GM21515 (cell line): ENCODE results near the gene AMPH.
A peak's percentile ranks its signal among the peaks of the same experiment; 100 is the strongest.
"Not testable (repeated sequence)": the region's sequence is repeated elsewhere in the genome, so short reads cannot be mapped to it uniquely, and the experiment has no call there.

Experiments
- ATAC-seq: cut with Tn5 transposase; IDR thresholded peaks from one replicate; pipeline ENCODE4 v1.9.1; 2021; ENCODE audit not compliant: unreplicated experiment

The AMPH gene

GRCh38 chr7:38398725-38399321 lies 232.3 kb downstream of the AMPH start:
- no peak for ATAC-seq

GRCh38 chr7:38396852-38397251 lies 234.3 kb downstream of the AMPH start:
- no peak for ATAC-seq

DNA sequence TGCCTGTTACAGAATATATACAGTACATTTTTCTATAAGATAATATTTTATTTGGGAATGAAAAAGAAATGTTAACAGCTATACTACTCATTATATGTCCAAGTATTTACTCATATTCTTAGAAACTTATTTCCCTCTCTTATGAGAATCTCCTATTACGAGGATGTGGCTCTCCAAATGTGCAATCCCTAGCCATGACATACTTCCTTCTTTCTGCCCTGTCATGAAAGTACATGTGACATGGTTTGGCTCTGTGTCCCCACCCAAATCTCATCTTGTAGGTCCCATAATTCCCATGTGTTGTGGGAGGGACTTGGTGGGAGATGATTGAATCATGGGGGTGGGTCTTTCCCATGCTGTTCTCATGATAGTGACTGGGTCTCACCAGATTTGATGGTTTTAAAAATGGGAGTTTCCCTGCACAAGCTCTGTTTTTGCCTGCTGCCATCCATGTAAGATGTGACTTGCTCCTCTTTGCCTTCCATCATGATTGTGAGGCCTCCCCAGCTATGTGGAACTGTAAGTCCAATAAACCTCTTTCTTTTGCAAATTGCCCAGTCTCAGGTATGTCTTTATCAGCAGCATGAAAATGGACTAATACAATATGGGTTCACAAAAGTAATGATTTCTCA lies 235.1 kb downstream of the AMPH start:
- ATAC-seq, result not testable (repeated sequence)

DNA sequence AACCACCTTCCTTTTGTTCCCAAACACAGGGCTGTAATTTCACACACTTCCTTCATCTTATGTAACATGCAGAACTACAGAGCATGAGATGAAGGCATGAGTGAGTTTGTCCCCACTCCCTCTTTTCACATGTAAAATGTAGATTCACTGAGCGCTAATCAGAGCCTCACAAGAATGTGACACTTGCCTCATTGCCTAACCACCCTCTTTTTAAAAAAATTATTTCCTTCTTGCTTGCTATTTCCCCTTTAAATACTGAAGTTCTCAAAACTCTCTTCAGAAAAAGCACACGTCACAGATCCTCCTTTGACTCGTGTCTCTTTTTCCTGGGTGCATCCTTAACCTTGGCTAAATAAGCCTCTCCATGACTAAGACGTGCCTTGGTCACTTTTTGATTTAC lies 236.5 kb downstream of the AMPH start:
- no peak for ATAC-seq

- ATAC-seq, result no peak
Observed at GRCh38 chr7:38393874-38394273, 237.3 kb downstream of the AMPH start.

DNA sequence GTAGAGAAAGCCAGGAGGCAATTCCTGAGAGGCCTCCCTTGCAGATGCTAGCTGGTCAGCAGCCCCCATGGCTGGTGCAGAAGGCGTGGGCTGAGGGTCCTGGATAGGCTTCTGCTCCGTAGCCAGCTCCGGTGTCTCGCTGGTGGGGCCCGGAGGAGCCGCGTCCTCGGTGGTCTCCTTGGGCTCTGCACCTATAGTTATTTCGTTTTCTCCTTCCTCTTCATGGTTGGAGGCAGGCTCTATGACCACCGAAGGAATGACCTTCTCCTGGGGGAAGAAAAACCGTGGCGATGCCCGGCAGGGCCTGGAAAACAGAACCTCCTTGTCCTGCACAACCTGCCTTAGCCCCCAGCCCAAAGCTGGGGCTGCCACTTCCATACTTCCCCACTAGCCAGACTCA lies 239.4 kb downstream of the AMPH start:
- ATAC-seq, result no peak

DNA sequence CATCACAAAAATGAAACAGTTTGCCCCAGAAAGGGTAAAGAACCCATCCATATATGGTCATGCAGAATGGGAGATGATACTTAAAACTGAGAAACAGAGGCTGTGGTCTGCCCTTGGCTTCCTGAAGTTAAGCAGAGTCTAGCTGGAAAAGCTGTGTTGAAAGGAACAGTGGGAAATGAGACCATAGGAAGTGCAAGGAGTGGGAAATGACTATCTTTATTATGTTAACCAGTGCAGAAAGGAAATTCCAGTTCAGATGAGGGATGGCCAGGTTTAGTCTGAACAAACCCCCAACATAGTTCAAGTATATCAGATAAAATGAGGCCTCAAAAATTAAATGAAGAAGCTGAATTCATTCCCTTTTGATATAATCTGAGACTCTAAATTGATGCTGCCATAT lies 245.5 kb downstream of the AMPH start:
- no peak for ATAC-seq

DNA sequence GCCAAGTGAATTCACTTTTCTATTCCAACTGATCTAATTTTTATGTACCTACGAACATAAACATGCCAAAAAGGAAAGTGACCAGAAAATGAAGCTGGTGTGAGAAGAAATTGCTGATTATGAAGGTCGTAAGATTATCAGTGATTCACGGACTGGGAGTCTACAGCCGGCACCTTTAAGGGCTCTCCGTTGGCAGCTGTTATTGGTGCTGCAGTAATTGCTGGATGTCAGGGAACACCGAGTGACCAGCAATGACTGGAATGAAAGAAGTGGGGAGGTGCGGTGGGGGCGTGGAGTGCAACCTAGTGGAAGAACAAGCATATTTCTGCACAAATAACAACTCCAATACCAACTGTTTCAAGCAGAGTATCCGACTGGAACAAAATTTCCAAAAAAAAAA lies 247.9 kb downstream of the AMPH start:
- ATAC-seq, result no peak

DNA sequence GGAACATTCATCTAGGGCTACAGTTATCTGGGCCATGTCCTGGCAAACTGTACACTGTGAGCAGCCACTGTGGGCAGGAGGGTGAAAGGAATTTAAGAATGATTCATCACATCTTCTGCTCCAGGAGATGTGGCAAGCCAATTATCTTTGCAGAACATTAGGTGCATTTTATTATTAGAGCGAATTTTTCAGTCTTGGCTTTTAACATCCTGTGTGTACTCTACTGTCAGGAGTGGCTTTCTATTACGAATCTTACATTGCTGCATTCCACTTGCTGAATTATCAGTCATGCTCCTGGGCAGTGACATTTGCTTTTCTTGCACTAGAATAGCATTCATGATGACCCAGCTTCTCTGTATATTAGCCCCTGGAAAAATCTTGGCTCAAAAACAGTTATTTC lies 248.5 kb downstream of the AMPH start:
- no peak for ATAC-seq

DNA sequence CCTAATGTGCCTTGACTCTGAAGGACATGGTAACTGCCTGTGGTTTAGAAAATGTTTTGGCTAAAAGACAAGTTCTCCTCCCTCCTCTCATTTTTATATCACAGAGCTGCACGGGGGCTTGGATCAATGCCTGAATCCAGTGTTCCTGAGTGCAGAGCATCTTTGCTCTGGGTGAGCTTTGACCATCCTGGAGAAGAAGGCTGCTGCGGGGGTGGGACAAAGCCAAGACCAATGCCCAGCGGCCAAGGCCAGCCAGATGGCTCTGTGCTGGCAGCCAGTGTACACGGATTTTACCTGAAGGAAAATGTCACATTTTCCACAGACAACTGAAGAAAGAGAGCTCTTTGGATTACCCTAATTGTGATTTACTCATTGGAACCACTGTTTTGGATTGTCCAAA lies 255.7 kb downstream of the AMPH start:
- no peak for ATAC-seq

GRCh38 chr7:38374507-38374906 lies 256.7 kb downstream of the AMPH start:
- no peak for ATAC-seq

- no peak for ATAC-seq
Observed at GRCh38 chr7:38373155-38373554, 258.0 kb downstream of the AMPH start.

- ATAC-seq, result no peak
Observed at GRCh38 chr7:38372290-38372689, 258.9 kb downstream of the AMPH start.

GRCh38 chr7:38369816-38370493 lies 261.2 kb downstream of the AMPH start:
- ATAC-seq, result peak; percentile 71

GRCh38 chr7:38368191-38368605 lies 263.0 kb downstream of the AMPH start:
- ATAC-seq, result peak; percentile 49

DNA sequence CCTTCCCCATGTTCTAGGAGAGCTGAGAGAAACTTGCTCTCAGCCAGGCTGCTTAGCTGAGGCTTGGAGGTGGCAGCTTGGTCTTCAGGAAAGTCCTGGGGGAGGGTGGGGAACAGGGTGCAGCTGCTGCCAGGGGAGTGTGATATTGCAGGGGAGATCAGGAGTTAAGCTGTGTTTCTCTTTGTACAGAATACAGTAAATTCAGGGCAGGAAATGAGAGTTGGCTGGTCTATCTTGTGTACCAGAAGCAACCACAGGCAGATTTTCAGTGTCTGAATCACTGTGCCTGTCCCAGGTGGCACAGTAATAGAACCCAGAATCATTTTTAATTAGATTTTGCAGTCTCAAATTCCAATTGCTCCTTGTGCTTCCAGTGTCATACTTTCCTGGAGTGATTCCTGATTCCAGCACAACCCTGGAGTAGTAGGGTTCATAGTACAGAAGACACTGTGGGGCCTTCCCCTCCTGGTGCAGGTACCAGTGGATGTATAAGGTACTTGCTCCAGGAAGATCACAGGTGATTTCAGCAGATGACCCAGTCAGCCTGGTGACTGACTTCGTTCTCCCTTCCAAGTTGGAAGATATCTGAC lies 263.8 kb downstream of the AMPH start:
- ATAC-seq, result peak; percentile 65

- not testable (repeated sequence) for ATAC-seq
Observed at GRCh38 chr7:38363379-38363778, 267.8 kb downstream of the AMPH start.

GRCh38 chr7:38362611-38363237 lies 268.4 kb downstream of the AMPH start:
- not testable (repeated sequence) for ATAC-seq

DNA sequence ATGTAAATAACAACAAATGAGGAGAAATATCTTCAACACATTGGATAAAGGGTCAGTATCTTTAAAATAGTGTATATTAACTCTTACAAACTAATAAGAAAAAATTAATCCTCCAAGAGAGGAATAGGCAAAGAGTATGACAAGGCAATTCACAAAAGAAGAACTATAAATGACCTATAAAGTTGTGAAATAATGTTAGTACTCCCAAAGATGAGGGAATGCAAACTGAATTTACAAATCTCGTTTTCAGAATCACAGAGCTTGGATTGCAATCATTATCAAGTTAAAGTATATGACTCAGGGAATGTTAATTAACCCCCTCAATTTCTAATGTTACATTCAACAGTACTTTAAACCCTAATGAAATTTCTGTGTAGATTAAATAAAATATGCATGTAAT lies 270.4 kb downstream of the AMPH start:
- ATAC-seq, result no peak

DNA sequence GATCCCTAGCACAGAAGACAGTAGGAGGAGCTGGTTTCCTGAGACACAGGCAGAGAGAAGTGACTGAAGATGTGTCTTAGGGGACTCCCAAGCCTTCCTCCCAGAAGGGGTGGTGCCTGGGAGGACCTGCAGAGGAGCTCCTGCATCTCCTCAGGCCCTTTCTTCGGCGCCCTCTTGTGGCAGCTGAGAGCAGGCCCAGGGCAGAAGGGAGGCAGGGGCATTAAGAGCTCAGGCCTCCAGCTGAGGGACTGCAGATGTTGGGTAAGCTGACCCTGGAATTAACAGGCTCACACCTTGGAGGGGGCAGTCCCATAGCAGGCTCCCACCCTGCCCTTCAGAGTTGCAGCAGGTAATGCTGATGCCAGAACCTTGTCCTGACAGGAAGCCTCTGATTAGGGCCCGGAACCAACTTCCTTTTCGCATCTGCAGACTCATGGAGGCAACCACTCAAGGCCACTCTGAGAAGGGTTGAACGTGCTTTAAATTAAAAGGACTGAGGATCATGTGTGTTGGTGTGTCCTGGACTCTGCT lies 272.0 kb downstream of the AMPH start:
- ATAC-seq, result peak; percentile 86

DNA sequence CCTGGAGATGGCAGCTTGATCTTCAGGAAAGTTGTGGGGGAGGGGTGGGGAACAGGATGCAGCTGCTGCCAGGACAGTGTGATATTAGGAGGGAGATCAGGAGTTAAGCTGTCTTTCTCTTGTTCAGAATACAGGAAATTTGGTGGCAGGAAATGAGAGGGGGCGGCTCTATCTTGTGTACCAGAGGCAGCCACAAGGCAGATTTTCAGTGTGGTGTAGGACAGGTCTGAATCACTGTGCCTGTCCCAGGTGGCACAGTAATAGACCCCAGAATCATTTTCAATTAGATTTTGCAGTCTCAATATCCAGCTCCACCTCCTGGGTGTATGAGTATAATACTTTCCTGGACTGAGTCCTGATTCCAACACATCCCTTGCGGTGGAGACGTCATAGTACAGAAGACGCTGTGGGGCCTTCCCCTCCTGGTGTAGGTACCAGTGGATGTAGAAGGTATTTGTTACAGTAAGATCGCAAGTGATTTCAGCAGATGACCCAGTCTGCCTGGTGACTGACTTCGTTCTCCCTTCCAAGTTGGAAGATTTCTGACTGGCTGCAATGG lies 272.8 kb downstream of the AMPH start:
- ATAC-seq, result peak; percentile 32
